KMS-11 (cell line): ENCODE measurements around the gene RNF4.

Experiments used
- H2AFZ ChIP-seq: fragments of 200-600 bp; sonication (generic); 2 replicates; pipeline ENCODE4 v1.6.1; 2016; ENCODE audit warnings: antibody characterized with exemption, mixed run types, low read depth
- H3K27ac ChIP-seq: fragments of 200-600 bp; sonication (generic); 2 replicates; pipeline ENCODE4 v1.6.1; 2016; ENCODE audit warnings: mild to moderate bottlenecking, mixed run types
- H3K27me3 ChIP-seq: fragments of 200-600 bp; sonication (generic); 2 replicates; pipeline ENCODE4 v1.6.1; 2017; ENCODE audit warnings: mild to moderate bottlenecking, low read depth, mixed run types, moderate library complexity; ENCODE audit not compliant: insufficient read depth
- H3K36me3 ChIP-seq: fragments of 200-600 bp; sonication (generic); 2 replicates; pipeline ENCODE4 v1.6.1; 2017; ENCODE audit warnings: mild to moderate bottlenecking, mixed run types; ENCODE audit not compliant: insufficient read depth
- H3K4me1 ChIP-seq: fragments of 200-600 bp; sonication (generic); 2 replicates; pipeline ENCODE4 v1.6.1; 2016; ENCODE audit warnings: mild to moderate bottlenecking, low read depth, mixed run types; ENCODE audit not compliant: poor library complexity, severe bottlenecking
- H3K4me2 ChIP-seq: fragments of 200-600 bp; sonication (generic); 2 replicates; pipeline ENCODE4 v1.7.0; 2016; ENCODE audit warnings: mild to moderate bottlenecking, mixed run types
- H3K4me3 ChIP-seq: fragments of 200-600 bp; sonication (generic); IDR thresholded peaks from 2 replicates; pipeline ENCODE4 v1.6.1; 2017; ENCODE audit warnings: low read depth, low read length, mixed read lengths; ENCODE audit not compliant: insufficient read depth
- H3K79me2 ChIP-seq: fragments of 200-600 bp; sonication (generic); 2 replicates; pipeline ENCODE4 v1.6.1; 2016; ENCODE audit warnings: low read depth, mixed run types; ENCODE audit not compliant: insufficient read depth
- H3K9ac ChIP-seq: fragments of 200-600 bp; sonication (generic); 2 replicates; pipeline ENCODE4 v1.6.1; 2016; ENCODE audit warnings: mild to moderate bottlenecking, mixed run types
- H4K20me1 ChIP-seq: fragments of 200-600 bp; sonication (generic); 2 replicates; pipeline ENCODE4 v1.6.1; 2016; ENCODE audit warnings: mild to moderate bottlenecking, mixed run types; ENCODE audit not compliant: insufficient read depth
- TF ChIP-seq, protein P1 (sequence below): fragments of 200-600 bp; sonication (generic); conservative IDR thresholded peaks from 2 replicates; pipeline ENCODE4 v1.6.1; 2017; ENCODE audit warnings: low read depth, mild to moderate bottlenecking, antibody characterized with exemption, low read length, moderate library complexity, mixed read lengths

RNF4 gene

DNA sequence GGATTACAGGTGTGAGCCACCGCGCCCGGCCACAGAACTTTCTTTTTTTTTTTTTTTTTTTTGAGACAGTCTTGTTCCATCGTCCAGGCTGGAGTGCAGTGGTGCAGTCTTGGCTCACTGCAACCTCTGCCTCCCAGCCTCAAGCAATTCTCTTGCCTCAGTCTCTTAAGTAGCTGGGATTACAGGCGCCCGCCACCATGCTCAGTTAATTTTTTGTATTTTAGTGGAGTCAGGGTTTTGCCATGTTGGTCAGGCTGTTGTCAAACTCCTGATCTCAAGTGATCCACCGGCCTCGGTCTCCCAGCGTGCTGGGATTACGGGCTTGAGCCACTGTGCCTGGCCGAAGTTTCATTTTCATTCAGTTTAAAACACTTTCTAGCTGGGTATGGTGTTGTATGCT, 83.9 kb downstream of the RNF4 start:
- no peak overlapping the region for H3K27ac ChIP-seq

DNA sequence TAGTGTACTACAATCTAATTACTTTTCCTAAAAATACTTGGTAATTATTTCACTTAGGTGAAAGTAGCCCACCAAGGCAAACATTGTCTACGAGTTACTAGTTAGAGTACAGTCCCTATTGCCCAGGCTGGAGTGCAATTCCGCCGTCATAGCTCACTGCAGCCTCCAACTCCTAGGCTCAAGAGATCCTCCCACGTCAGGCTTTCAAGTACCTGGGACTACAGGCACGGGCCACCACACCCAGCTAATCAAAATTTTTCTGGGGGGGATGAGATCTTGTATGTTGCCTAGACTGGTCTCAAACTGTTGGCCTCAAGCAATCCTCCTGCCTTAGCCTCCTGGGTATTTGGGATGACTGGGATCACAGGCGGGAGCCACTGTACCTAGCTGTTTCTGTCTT, 89.4 kb downstream of the RNF4 start:
- Histone ChIP-seq H3K36me3 (no peaks in the 10 kb centered on the region), H3K4me1 (no peaks in the 10 kb centered on the region), H3K4me3 (no peak overlapping the region), H3K4me2 (no peak overlapping the region), H3K27ac (no peak overlapping the region), H3K27me3 (no peaks in the 10 kb centered on the region), H2AFZ (no peak overlapping the region), H3K79me2 (peaks cover 71% of the 10 kb centered on the region), H3K9ac (no peak overlapping the region), H4K20me1 (no peaks in the 10 kb centered on the region)
- TF ChIP-seq, protein P1, sequence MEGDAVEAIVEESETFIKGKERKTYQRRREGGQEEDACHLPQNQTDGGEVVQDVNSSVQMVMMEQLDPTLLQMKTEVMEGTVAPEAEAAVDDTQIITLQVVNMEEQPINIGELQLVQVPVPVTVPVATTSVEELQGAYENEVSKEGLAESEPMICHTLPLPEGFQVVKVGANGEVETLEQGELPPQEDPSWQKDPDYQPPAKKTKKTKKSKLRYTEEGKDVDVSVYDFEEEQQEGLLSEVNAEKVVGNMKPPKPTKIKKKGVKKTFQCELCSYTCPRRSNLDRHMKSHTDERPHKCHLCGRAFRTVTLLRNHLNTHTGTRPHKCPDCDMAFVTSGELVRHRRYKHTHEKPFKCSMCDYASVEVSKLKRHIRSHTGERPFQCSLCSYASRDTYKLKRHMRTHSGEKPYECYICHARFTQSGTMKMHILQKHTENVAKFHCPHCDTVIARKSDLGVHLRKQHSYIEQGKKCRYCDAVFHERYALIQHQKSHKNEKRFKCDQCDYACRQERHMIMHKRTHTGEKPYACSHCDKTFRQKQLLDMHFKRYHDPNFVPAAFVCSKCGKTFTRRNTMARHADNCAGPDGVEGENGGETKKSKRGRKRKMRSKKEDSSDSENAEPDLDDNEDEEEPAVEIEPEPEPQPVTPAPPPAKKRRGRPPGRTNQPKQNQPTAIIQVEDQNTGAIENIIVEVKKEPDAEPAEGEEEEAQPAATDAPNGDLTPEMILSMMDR: no peak

More for the DNA sequence above, 83.9 kb downstream of the RNF4 start:
- H3K4me3 ChIP-seq: no peak overlapping the region
- H3K4me1 ChIP-seq: no peaks in the 10 kb centered on the region
- H3K36me3 ChIP-seq: no peaks in the 10 kb centered on the region
- no peaks in the 10 kb centered on the region for H3K27me3 ChIP-seq
- no peak overlapping the region for H3K9ac ChIP-seq
- H3K4me2 ChIP-seq: no peak overlapping the region
- H3K79me2 ChIP-seq: peaks cover 71% of the 10 kb centered on the region
- no peaks in the 10 kb centered on the region for H4K20me1 ChIP-seq
- TF ChIP-seq, protein P1: no peak
- no peak overlapping the region for H2AFZ ChIP-seq

DNA sequence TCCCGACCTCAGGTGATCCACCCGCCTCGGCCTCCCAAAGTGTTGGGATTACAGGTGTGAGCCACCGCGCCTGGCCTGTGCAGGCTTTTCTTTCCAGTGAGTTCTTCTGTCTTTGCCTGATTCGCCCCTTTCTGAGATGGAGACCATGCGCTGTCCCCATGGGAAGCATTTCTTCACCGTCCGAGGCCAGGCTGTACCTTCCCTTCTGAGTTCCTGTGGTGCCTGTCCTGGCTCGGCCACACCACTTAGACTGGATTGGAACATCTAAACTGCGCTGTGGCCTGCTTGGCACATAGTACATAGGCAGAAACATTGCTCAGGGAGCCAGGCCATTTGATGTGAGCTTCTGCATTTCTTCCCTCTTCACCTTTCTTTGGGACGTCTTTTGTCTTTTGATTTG, 91.3 kb downstream of the RNF4 start:
- TF ChIP-seq, protein P1: no peak
- no peaks in the 10 kb centered on the region for H3K27me3 ChIP-seq
- H3K4me2 ChIP-seq: no peak overlapping the region
- H3K79me2 ChIP-seq: peaks cover 55% of the 10 kb centered on the region
- no peak overlapping the region for H3K27ac ChIP-seq
- H3K4me1 ChIP-seq: no peaks in the 10 kb centered on the region
- no peaks in the 10 kb centered on the region for H3K36me3 ChIP-seq
- no peak overlapping the region for H2AFZ ChIP-seq
- no peak overlapping the region for H3K9ac ChIP-seq
- H3K4me3 ChIP-seq: no peak overlapping the region
- no peaks in the 10 kb centered on the region for H4K20me1 ChIP-seq
